Articular chondrocyte of knee joint (primary cell): ENCODE results near the gene ARL17A. TPM values are rescaled to one million over a fixed set of nuclear protein-coding genes. Genes with fewer than 3 reads are reported as not detected.

Experiments
- small RNA-seq: library from RNA; depleted of rRNA; stranded (forward); fragments of <200 nt; gene quantifications from one replicate; pipeline ENCODE3, GENCODE V24; 2012
- total RNA-seq: library from RNA; depleted of rRNA; stranded (reverse); fragments of >200 nt; gene quantifications from 2 replicates; pipeline ENCODE4 v1.2.3, GENCODE V29; 2012

ARL17A gene
- total RNA-seq = 6.7 and 8.8 TPM in 2 replicates

DNA sequence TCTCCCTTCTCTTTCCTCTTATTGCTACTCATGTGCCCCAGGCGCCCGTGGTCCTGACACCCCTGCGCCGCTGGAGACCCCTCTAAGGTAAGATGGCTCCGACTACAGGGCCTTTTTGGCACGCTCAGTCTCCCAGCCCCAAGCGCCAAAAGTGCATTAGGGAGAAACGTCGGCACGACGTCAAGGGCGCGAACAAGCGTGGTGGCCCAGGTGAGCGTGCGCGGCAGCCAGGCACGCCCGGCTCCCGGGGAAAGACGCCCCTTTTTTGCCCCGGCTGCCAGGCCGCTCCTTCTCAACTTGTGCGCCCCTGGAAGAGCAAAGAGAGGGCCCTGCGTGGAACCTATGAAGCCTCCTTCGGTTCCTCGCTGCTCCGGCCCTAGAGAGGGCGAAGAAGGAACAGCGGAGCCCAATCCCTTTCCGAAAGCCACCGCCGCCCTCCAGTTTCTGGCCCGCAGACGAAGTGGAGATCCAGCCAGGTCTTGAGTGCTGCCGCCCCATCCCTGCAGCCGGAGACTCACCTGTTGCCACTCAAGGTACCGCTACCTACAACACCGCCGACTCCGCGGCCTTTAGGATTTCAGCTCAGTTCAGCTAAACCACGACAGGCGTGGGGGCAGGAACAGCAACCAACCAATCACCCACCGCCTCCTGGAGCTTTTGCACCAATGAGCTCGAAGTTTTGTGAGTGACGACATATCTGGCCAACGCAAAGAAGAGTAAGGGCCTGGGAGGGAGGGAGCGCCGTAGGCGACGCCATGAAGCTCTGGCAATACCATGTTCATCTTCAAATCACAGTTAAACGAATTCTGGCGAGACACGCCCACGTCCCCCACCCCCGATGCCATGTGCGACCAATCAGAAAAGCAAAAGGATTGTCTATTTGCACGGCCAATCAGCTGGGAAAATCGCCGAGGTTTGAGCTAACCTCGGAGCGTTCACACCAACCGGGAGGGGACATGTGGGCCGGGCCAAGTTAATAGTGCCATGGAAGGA lies at the start of gene ARL17A:
ARL17A (minus strand) TSS at position 609 of the 993 bp plus-strand sequence. CDS start 3,369 bp downstream, outside the sequence.

DNA sequence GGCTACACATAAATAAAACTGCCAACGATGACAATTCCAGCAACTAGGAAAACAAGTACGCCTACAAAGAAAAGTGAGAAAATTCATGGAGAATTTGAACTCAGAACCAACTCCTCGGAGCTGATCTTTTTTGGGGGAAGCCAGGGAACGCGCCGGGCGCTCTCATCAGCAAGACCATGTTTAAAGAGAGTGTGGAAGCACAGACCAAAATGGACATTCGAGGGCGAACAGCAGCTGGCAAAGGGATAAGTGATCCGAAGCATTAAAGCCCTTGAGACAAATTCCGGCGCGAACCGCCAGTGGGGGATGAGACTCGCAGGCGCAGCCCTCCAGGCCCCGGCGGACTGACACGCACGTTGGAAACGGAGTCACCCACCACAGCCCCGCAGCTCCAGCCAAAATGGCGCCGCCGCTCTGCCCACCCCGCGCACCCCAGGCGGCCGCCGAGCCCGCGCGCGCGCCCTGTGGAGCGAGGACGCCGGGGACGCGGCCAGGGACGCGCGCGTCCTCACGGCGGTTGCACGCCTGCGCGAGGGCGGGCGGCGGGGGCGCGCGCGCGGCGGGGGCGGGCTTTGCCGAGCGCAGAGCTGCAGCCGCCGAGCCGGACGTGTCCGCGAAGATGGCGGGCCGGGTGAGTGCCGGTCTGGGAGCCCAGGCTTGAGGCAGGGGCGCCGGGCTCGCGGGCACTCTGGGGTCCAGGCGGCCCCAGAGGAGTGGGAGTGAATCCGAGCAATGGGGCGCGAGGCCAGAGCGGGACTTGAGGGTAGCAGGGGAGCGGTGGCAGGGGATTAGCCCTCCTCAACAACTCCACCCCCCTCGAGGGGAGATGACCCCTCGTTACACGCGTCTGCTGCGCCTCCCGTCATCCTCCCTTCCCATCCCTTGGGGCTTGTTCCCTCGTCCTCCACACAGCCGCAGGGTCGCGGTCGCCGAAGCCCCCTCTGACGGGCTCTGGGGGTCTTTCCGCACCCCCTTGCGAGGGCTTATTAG lies 11.0 kb upstream of the ARL17A start, which contains the start of gene NSF:
NSF (plus strand) TSS at position 513 of the 990 bp plus-strand sequence; CDS start at position 620, 107 bp downstream.

DNA sequence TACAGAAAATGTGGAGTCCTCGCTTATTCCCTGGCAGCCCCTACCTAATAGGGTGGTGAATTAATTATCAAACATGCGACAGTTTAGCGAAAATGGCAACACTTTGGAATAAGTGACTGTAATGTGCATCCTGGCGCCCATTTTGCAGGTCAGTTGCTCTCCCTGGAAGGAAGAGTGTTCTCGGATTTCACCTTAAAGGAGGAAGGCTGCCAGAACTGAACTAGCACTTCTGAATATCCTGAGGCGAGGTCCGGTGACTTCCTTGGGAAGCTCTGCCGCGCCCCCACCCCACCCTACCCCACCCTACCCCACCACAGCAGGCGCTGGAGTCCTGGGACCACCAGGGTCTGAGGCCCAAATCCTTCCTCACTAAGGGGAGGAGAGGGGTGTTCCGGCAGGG lies 67.3 kb downstream of the ARL17A start, which contains the start of gene LRRC37A2:
LRRC37A2 (plus strand) TSS at position 301 of the 400 bp plus-strand sequence. CDS start 245 bp downstream, outside the sequence.

Small RNAs within 50 kb of the gene (small RNA-seq; reads per million reads assigned to genes)
- not detected for gene RN7SL199P

Other genes starting within 250 kb of the ARL17A start
- 2.9 and 5.0 TPM in 2 replicates for gene ARL17B, start 217.9 kb downstream of the ARL17A start, total RNA-seq
- gene LRRC37A2, start 67.2 kb downstream of the ARL17A start, total RNA-seq = 5.0 and 12.4 TPM in 2 replicates
- 71.8 and 103 TPM in 2 replicates for gene NSF, start 11.0 kb upstream of the ARL17A start, total RNA-seq
- gene WNT3, start 239.0 kb upstream of the ARL17A start, total RNA-seq = 1.9 and 3.8 TPM in 2 replicates